HepG2 (cell line): Measurements from ENCODE around the gene HEMK1. TPM values are rescaled to one million over a fixed set of nuclear protein-coding genes. Genes with fewer than 3 reads are reported as not detected.

Experiments
- ATAC-seq: fragments of 200-7000 bp; cut with Tn5 transposase; 3 replicates; pipeline ENCODE4 v1.9.1; 2020; ENCODE audit warnings: mild to moderate bottlenecking, moderate library complexity
- BruUV-seq: library from RNA; stranded (reverse); fragments of 400-500 nt; replicated peaks from 2 replicates; lab custom pipeline; 2021; lab: Mats Ljungman, UMichigan
- CTCF ChIA-PET: fragments of 300-600 bp; formaldehyde crosslinking; extraction: SDS; loops from one replicate; lab custom pipeline; 2021; ENCODE audit warnings: low total read pairs, inconsistent platforms, low intra/inter-chr PET ratio; lab: Yijun Ruan, JAX
- POLR2A ChIA-PET: fragments of 350-600 bp; sonication (Branson Sonifier 250); formaldehyde crosslinking; loops from one replicate; lab custom pipeline; 2020; ENCODE audit warnings: antibody characterized with exemption, inconsistent platforms; lab: Yijun Ruan, JAX
- DNase-seq: peaks from one replicate; pipeline ENCODE4 v3.0.0-alpha.2; 2015; ENCODE audit warnings: low spot score
- FAIRE-seq: peaks from 3 replicates; lab custom pipeline; 2011; peaks lifted over from hg19 to GRCh38; lab: Jason Lieb, UNC
- H2AFZ ChIP-seq: one replicate; pipeline ENCODE4 v1.6.1; 2011; ENCODE audit warnings: low read length, inconsistent platforms
- H3K27ac ChIP-seq: fragments of 300-600 bp; 3 replicates; pipeline ENCODE4 v1.8.0; 2011; ENCODE audit warnings: mixed run types, mild to moderate bottlenecking, mixed read lengths, low read length, inconsistent platforms; ENCODE audit not compliant: insufficient read depth; ENCODE audit errors: extremely low read length
- H3K27me3 ChIP-seq, 2 experiments: fragments of 200-600 bp in 1 of 2; 2 replicates in 1 of 2; 3 replicates in 1 of 2; pipeline versions ENCODE4 v1.6.0 to v1.8.0; 2011; ENCODE audit warnings: low read length in 2 of 2, mild to moderate bottlenecking in 2 of 2, moderate library complexity in 2 of 2, inconsistent platforms in 1 of 2; ENCODE audit not compliant: insufficient read depth in 2 of 2, control insufficient read depth in 1 of 2
- H3K36me3 ChIP-seq, 2 experiments: fragments of 200-600 bp in 1 of 2; replicated peaks in 1 of 2; 2 replicates in 1 of 2; 3 replicates in 1 of 2; pipeline versions ENCODE4 v1.5.1 to v1.8.0; 2011; ENCODE audit warnings: low read length in 2 of 2, inconsistent platforms in 1 of 2; ENCODE audit not compliant: insufficient read depth in 2 of 2, control insufficient read depth in 1 of 2
- H3K4me1 ChIP-seq: 2 replicates; pipeline ENCODE4 v1.5.1; 2012; ENCODE audit warnings: low read length, inconsistent platforms; ENCODE audit not compliant: insufficient read depth
- H3K4me2 ChIP-seq: 2 replicates; pipeline ENCODE4 v1.6.0; 2011; ENCODE audit warnings: low read depth, low read length, inconsistent platforms
- H3K4me3 ChIP-seq, 3 experiments: fragments of 200-600 bp in 1 of 3; sonication (generic), shearing (Covaris generic) in 1 of 3; replicated peaks in 1 of 3; 2 replicates each; pipeline ENCODE4 v1.5.1; 2011 to 2016; ENCODE audit warnings: low read length in 3 of 3, inconsistent platforms in 2 of 3, low read depth in 2 of 3, mild to moderate bottlenecking in 2 of 3, control low read depth in 1 of 3, mixed read lengths in 1 of 3; ENCODE audit not compliant: insufficient read depth in 1 of 3
- H3K79me2 ChIP-seq: one replicate; pipeline ENCODE4 v1.6.1; 2011; ENCODE audit warnings: low read length, inconsistent platforms; ENCODE audit not compliant: insufficient read depth
- H3K9ac ChIP-seq: 2 replicates; pipeline ENCODE4 v1.6.0; 2011; ENCODE audit warnings: mild to moderate bottlenecking, low read depth, low read length, inconsistent platforms; ENCODE audit not compliant: insufficient read depth
- H3K9me3 ChIP-seq: 2 replicates; pipeline ENCODE4 v1.5.1; 2012; ENCODE audit warnings: mild to moderate bottlenecking, low read length
- H4K20me1 ChIP-seq: 2 replicates; pipeline ENCODE4 v1.6.0; 2011; ENCODE audit warnings: inconsistent platforms, mild to moderate bottlenecking, low read length, moderate library complexity; ENCODE audit not compliant: insufficient read depth
- DPF2 ChIP-seq: sonication (generic); formaldehyde crosslinking; IDR thresholded peaks from 2 replicates; pipeline ENCODE4 v1.4.0; 2020; ENCODE audit warnings: mild to moderate bottlenecking, low read depth, missing genetic modification reagents, borderline replicate concordance
- ELF1 ChIP-seq: sonication (generic); formaldehyde crosslinking; IDR thresholded peaks from 2 replicates; pipeline ENCODE4 v1.4.0; 2020; ENCODE audit warnings: missing genetic modification reagents
- ELF3 ChIP-seq: IDR thresholded peaks from 2 replicates; pipeline ENCODE4 v1.6.1; 2016; ENCODE audit warnings: missing genetic modification reagents, missing compliant biosample characterization
- FOXA1 ChIP-seq, 2 experiments: fragments of 450-650 bp in 1 of 2; sonication (generic) in 1 of 2; formaldehyde crosslinking in 1 of 2; IDR thresholded peaks; 2 replicates each; pipeline versions ENCODE4 v1.4.0 to v1.6.1; 2016 to 2020; ENCODE audit warnings: missing genetic modification reagents in 1 of 2
- FOXC1 ChIP-seq: sonication (generic); formaldehyde crosslinking; IDR thresholded peaks from 2 replicates; pipeline ENCODE4 v1.8.0; 2022; ENCODE audit warnings: mild to moderate bottlenecking, missing genetic modification reagents, borderline replicate concordance
- HMG20A ChIP-seq: IDR thresholded peaks from 2 replicates; pipeline ENCODE4 v1.6.1; 2016; ENCODE audit warnings: borderline replicate concordance
- NAIF1 ChIP-seq: sonication (generic); formaldehyde crosslinking; IDR thresholded peaks from 2 replicates; pipeline ENCODE4 v1.5.0; 2020; ENCODE audit warnings: mild to moderate bottlenecking, missing genetic modification reagents, borderline replicate concordance
- SALL1 ChIP-seq: sonication (generic); formaldehyde crosslinking; IDR thresholded peaks from 2 replicates; pipeline ENCODE4 v1.8.0; 2022; ENCODE audit warnings: mild to moderate bottlenecking, missing genetic modification reagents
- SALL2 ChIP-seq: sonication (generic); formaldehyde crosslinking; IDR thresholded peaks from 2 replicates; pipeline ENCODE4 v1.8.1; 2023; ENCODE audit warnings: mild to moderate bottlenecking, missing genetic modification reagents, inconsistent platforms
- TEF ChIP-seq: sonication (generic); formaldehyde crosslinking; IDR thresholded peaks from 2 replicates; pipeline ENCODE4 v1.5.0; 2020; ENCODE audit warnings: missing genetic modification reagents
- ZFAT ChIP-seq: sonication (generic); formaldehyde crosslinking; conservative IDR thresholded peaks from 2 replicates; pipeline ENCODE4 v1.8.1; 2023; ENCODE audit warnings: missing genetic modification reagents, inconsistent platforms
- ZNF235 ChIP-seq: sonication (generic); formaldehyde crosslinking; IDR thresholded peaks from 2 replicates; pipeline ENCODE4 v1.8.1; 2023; ENCODE audit warnings: mild to moderate bottlenecking, missing genetic modification reagents, borderline replicate concordance
- ZNF577 ChIP-seq: sonication (generic); formaldehyde crosslinking; IDR thresholded peaks from 2 replicates; pipeline ENCODE4 v1.4.0; 2020; ENCODE audit warnings: mild to moderate bottlenecking, low read depth, missing genetic modification reagents, borderline replicate concordance
- ZNF703 ChIP-seq: sonication (generic); formaldehyde crosslinking; IDR thresholded peaks from 2 replicates; pipeline ENCODE4 v1.5.1; 2020; ENCODE audit warnings: missing genetic modification reagents, mild to moderate bottlenecking, moderate library complexity, borderline replicate concordance
- ZNF770 ChIP-seq: sonication (generic); formaldehyde crosslinking; IDR thresholded peaks from 2 replicates; pipeline ENCODE4 v1.5.0; 2020; ENCODE audit warnings: mild to moderate bottlenecking, missing genetic modification reagents
- ZNF772 ChIP-seq: sonication (generic); formaldehyde crosslinking; IDR thresholded peaks from 2 replicates; pipeline ENCODE4 v1.5.0; 2020; ENCODE audit warnings: mild to moderate bottlenecking, missing genetic modification reagents
- WGBS: methylation state at CpG from one replicate; pipeline ENCODE4 v1.1.6; 2017; ENCODE audit warnings: low lambda C conversion rate; 5-methylcytosine and 5-hydroxymethylcytosine counted together
- in situ Hi-C: cut with HindIII; loops from 2 replicates; pipeline ENCODE4 v1.10.0; 2017; ENCODE audit warnings: low pct_unique_long_range_greater_than_20kb; ENCODE audit not compliant: extremely low pct_ligation_motif_present
- intact Hi-C: fragments of 100-400 bp; cut with micrococcal nuclease; formaldehyde crosslinking; loops from one replicate; pipeline ENCODE4 v1.10.0; 2022; ENCODE audit not compliant: unreplicated experiment
- polyA plus RNA-seq, 8 experiments: library from polyadenylated mRNA; depleted of rRNA in 3 of 8; stranded (reverse) in 7 of 8; unstranded in 1 of 8; fragments of >200 nt; fragmentation: Illumina TruSeq in 4 of 8; extraction: Trizol in 4 of 8; gene quantifications; 2 replicates each; pipeline versions ENCODE4 v1.2.1 to v1.2.3, GENCODE V29; 2011 to 2016; ENCODE audit warnings: low read depth in 4 of 8, missing spikeins in 1 of 8, mixed read lengths in 1 of 8; ENCODE audit not compliant: insufficient read depth in 1 of 8
- total RNA-seq, 5 experiments: library from RNA; depleted of rRNA; stranded (reverse); fragments of >200 nt; fragmentation: Illumina TruSeq; extraction: Trizol; gene quantifications; 2 replicates each; pipeline ENCODE4 v1.2.3, GENCODE V29; 2016; ENCODE audit warnings: low read depth in 1 of 5
- TF ChIP-seq, protein P1 (sequence below): IDR thresholded peaks from 2 replicates; pipeline ENCODE4 v1.6.1; 2016; ENCODE audit warnings: low read depth
- TF ChIP-seq, protein P2 (sequence below): sonication (generic); formaldehyde crosslinking; IDR thresholded peaks from 2 replicates; pipeline ENCODE4 v1.4.0; 2020; ENCODE audit warnings: missing genetic modification reagents

Gene HEMK1
- total and polyA plus RNA-seq, 2 of the 13 experiments (the other 11 are each of a cell fraction or from before 2014, with no cell fraction given): 9.8 to 12.6 TPM

DNA sequence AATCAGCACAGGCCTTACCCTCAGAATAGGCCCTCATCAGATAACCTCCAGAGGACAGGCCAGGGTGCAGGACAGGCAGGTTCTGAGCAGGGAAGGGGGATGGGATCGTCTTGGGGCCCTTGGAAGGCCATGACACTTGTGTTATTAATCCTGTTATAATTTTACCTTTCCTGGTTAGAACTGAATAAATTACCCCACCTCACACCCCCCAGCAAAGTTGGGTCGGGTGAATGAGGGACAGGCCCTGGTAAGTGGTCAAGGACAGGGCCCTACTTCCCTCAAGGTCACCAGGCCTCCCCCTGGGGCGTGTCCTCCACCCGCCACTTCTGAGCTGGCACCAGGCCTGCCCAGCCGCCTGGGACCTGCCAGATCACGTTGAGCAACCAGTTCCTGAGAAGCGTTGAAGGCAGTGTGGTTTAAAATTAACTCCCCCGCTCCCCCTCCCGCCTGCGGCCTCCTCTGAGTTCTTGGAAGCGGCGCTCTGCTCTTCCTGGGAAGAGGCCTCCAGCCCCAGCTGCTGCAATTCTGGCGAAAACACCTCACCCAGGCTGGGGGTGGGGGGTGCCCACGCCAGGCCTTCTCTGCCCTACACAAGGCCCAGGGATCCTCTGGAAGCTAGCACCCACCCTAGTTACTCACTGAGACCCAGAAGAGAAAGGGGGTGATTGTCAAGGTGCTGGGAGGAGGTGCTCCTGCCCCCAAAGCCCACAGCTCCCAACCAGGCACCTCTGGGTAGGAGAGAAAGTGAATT is 31.7 kb downstream of the HEMK1 start:
- in situ Hi-C loops (no loop called here), intact Hi-C loops (loop anchor here (1.0 kb wide), 1 partner anchor 10 kb away; the partner anchor contains the start of gene CISH)
- Histone ChIP-seq H3K4me2 (peak overlapping the region; percentile 98), H3K4me3 (peak overlapping the region; percentile 47 to 72 (median 49); a peak in 5 of 6 replicates), H3K36me3 (no peaks in the 10 kb centered on the region), H3K27ac (peak overlapping the region; percentile 97), H3K4me1 (peaks cover 79% of the 10 kb centered on the region), H3K9ac (peak overlapping the region; percentile 89), H3K9me3 (no peaks in the 10 kb centered on the region), H4K20me1 (no peaks in the 10 kb centered on the region), H3K27me3 (no peaks in the 10 kb centered on the region), H2AFZ (no peak overlapping the region), H3K79me2 (no peaks in the 10 kb centered on the region)
- ChIA-PET CTCF (no interaction called here), POLR2A (interaction anchor here (1.1 to 4.7 kb wide), 13 partner anchors 11 to 789 kb away, joined by 3 to 176 read pairs (median 11); partner anchors contain the start of genes C3orf18, CISH, CYB561D2 and HEMK1)
- ATAC-seq (peak; percentile 80), DNase-seq (peak; percentile 90), FAIRE-seq (peak; percentile 97)
- 3% methylated on average over 8 of the region's 14 CpGs for WGBS
- no TSS peak for BruUV-seq
- no peak for TF ChIP-seq FOXA1 (IDR thresholded peaks at IDR 0.05)
- TF ChIP-seq FOXA1 (CRISPR knock-in tag; IDR thresholded peaks at IDR 0.05): peak; percentile 21; the same call in 1 of the 2 replicates
- peak; percentile 84 for TF ChIP-seq ELF3 (CRISPR knock-in tag)
- TF ChIP-seq SALL2 (CRISPR knock-in tag): peak; percentile 35; the same call in 1 of the 2 replicates
- TF ChIP-seq DPF2 (CRISPR knock-in tag): peak; percentile 63; the same call in 1 of the 2 replicates
- TF ChIP-seq ZNF703 (CRISPR knock-in tag): 0 out of 2 replicates have a peak, but pooled peaks have one; percentile 22
- TF ChIP-seq, protein P1, sequence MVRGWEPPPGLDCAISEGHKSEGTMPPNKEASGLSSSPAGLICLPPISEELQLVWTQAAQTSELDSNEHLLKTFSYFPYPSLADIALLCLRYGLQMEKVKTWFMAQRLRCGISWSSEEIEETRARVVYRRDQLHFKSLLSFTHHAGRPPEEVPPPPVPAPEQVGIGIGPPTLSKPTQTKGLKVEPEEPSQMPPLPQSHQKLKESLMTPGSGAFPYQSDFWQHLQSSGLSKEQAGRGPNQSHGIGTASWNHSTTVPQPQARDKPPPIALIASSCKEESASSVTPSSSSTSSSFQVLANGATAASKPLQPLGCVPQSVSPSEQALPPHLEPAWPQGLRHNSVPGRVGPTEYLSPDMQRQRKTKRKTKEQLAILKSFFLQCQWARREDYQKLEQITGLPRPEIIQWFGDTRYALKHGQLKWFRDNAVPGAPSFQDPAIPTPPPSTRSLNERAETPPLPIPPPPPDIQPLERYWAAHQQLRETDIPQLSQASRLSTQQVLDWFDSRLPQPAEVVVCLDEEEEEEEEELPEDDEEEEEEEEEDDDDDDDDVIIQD (CRISPR knock-in tag): peak; percentile 61
- peak; percentile 96 for TF ChIP-seq SALL1
- TF ChIP-seq, protein P2, sequence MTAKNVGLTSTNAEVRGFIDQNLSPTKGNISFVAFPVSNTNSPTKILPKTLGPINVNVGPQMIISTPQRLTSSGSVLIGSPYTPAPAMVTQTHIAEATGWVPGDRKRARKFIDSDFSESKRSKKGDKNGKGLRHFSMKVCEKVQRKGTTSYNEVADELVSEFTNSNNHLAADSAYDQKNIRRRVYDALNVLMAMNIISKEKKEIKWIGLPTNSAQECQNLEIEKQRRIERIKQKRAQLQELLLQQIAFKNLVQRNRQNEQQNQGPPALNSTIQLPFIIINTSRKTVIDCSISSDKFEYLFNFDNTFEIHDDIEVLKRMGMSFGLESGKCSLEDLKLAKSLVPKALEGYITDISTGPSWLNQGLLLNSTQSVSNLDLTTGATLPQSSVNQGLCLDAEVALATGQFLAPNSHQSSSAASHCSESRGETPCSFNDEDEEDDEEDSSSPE (CRISPR knock-in tag): peak; percentile 81
- 0 out of 2 replicates have a peak, but pooled peaks have one; percentile 70 for TF ChIP-seq NAIF1 (CRISPR knock-in tag)
- TF ChIP-seq ZNF770 (CRISPR knock-in tag): peak; percentile 77
- peak; percentile 92 for TF ChIP-seq ZNF772
- peak; percentile 78 for TF ChIP-seq ELF1 (CRISPR knock-in tag)
- no peak for TF ChIP-seq ZNF577
- no peak for TF ChIP-seq TEF (CRISPR knock-in tag)
- TF ChIP-seq ZFAT (CRISPR knock-in tag): no peak
- peak; percentile 65; the same call in 1 of the 2 replicates for TF ChIP-seq HMG20A (CRISPR knock-in tag)
- peak; percentile 49; the same call in 1 of the 2 replicates for TF ChIP-seq FOXC1 (CRISPR knock-in tag)
- TF ChIP-seq ZNF235 (CRISPR knock-in tag): no peak
